GM19372 (cell line): ENCODE results near the gene STK33.

Source experiments
- ATAC-seq: cut with Tn5 transposase; IDR thresholded peaks from one replicate; pipeline ENCODE4 v1.9.1; 2021; ENCODE audit warnings: mild to moderate bottlenecking, low read depth, moderate library complexity; ENCODE audit not compliant: unreplicated experiment

STK33 gene

DNA sequence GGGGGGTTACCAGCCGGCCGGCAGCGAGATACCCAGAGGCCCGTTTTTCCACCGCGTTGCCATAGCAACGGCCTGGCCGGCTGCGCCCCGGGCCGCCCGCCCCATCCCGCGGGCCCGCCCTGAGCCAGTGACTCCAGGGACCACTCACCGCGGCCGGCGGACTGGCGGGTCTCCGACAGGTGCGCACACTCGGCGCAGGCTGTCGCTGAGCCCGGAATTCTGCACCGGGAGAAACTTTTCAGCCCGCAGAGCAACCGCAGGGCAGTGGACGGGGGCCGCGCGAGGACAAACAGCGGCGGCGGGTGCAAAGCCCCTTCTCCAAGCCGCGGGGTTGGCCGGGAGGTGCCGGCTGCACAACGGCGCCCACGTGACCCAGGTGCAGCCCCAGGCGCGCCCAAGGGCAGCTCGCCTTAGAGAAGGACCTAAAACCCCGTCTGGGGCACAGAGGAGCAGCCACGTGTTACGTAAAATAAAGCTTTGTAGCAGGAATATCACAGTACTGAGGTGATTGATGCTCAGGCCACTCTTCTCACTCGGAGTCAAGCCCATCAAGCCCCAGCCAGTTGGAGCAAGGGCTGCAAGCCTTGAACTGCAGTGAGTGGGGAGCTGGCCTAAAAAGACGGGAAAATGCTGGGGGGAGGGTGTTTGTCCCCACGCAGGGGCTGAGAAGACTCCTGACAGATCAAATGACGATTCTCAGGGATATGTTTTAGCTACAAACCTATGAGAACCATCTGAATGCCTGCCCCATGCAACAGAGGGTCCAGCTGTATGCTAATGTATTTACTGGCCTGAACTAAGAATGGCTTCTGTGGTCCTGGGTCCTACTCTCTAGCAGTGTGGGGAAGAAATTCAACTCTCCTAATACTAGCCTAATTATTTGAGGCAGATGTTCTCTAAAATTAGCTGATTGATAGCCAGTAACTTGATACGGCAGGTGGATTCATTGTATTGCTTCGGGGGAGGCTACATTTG is at the start of gene STK33:
STK33 (minus strand) TSS at position 294 of the 975 bp plus-strand sequence. CDS start 119,323 bp downstream, outside the sequence.
- ATAC-seq, result peak; percentile 96

DNA sequence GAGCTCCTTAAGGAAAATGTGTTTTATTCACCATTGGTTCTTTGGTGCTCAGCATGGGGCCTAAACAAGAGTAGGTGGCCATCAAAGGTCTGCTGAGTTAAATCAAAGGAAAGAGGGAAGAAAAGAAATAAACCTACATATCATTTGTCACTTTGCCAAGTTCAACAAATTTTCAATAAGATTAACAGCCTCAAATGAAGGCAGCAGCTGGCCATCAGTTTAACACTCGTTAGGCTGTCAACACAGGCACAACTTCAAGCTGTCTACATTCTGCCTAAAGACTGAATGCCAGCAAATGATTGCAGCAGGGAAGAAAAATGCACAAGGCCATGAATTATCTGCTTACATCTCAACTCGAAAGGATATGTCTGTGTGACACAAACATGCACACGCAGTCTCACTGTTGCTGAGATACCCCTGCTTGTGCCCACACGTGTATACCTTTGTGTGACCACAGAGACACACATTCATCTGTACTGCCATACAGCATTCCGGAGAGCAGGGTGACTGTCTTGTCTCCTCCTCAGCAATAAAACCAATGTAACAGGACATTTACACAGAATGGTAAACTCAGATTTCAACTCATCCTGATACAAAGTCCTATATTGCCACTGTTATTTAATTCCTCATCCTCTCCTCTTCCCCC is 48.3 kb upstream of the STK33 start:
- no peak for ATAC-seq

DNA sequence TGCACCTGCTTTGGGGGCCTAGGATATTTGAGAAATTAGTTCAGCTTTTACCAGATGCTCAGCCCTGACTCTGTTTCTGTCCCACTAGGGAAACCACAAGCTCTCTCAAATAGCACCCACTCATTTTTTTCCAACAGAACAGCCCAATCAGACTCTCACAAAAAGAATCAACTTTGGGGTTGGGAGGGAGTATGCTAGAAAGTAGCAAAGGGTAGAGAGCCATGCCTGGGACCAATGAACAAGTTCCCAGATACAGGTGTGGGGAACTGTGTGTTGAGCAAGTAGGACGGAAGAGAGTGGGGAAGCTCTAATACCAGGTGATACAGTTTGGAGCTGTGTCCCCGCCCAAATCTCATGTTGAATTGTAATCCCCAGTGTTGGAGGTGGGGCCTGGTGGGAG is 47.3 kb upstream of the STK33 start:
- no peak for ATAC-seq

DNA sequence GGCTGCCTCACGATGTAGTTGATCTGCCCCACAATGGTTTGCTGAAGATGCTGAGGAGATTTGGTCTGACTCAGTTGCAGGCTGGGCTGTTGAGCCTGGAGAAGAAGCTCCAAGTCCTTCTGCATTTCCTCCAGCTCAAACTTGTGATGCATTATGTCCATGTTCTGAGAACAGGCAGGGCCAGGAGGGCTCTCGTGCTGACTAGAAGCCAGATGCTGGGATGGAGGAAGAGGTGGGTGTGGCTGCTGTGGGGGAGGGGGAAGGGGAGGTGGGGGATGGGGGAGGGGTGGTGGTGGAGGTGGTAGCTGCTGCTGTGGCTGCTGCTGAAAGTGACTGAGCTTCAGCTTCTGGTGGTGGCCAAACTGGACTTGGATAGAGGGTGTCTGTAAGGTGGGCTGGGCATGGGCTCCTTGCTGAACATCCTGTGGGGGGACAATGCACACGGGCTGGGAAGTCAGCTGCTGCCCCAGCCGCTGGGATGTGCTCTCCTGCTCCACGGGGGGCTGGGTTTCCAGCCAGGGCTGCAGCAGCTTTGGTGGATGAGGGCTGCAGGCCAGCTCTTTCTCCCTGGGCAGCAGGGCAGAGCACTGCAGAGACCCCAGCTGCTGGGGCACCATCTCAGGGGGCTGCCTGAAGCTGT is 46.4 kb upstream of the STK33 start:
- ATAC-seq, result no peak

DNA sequence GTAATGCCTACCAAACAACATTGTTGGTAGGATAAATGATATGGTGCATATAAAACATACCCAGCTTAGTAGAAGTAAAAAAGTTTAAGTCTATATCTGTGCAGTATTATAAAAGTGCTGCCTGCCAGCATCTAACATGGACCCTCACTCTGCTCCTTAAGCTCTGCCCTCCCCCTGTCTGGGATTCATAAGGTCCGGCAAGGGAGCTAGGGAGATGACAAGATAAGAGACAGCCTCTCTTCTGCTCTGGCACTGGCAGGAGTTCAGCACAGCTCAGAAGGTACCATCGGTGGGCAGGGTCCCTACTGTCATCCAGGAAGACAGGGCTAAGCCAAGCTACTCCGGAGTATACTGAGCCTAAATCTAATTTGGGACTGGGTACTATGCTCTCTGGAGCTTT is 45.6 kb upstream of the STK33 start:
- no peak for ATAC-seq

DNA sequence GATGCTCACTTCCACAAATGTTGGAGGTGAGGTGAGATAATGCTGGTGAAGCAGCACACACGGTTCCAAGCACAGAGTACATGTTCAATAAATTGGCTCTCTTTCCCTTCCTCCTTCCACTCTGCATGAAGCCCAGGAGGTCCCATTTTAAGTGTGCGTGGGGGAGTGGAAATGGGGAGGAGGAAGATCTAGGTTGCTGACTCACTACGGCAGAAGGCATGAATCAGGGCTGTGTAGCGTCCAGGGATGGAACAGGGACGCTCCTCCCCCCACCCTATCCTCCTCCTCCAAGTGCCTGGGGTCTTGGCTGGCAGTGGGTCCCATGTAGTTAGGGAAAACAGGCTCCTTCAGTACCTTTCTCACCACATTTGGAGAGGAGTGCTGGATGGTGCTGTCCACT is 44.3 kb upstream of the STK33 start:
- no peak for ATAC-seq

DNA sequence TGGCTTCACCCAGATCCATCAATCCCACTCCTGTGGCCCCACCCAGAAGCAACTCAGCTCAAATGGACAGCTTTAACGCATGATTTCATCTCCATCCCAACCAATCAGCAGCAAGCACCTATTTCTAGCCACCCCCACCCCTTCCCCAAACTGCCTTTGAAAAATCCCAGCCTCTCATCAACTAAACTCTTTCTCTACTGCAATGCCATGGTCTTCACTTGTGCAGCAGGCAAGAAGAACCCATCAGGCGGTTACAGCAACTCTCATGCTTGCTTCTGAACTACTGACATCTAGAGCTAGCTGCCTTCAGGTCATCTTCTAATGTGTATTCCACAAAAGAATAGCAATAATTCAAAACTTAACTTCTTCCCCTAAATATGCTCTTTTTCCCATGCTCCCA is 42.1 kb upstream of the STK33 start:
- ATAC-seq, result no peak

DNA sequence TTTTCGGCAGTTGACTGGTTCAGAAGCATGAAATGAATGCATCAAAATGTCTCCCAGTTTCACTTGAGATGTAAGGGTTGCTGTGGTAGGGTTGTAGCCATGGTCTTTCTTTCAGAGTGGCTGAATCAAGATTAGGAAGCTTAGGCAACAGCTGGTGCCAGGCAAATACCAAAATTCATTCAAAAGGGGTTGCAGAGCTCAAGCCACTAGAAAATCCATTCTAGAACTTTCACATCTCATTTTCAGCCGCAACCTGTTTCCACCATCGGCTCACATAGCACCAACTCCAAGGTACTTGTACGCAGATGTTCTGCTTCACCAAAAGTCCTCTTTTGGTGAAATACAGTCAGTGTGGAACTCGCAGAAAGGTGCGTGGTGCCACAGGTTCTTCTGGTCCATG is 40.5 kb upstream of the STK33 start:
- ATAC-seq, result no peak

DNA sequence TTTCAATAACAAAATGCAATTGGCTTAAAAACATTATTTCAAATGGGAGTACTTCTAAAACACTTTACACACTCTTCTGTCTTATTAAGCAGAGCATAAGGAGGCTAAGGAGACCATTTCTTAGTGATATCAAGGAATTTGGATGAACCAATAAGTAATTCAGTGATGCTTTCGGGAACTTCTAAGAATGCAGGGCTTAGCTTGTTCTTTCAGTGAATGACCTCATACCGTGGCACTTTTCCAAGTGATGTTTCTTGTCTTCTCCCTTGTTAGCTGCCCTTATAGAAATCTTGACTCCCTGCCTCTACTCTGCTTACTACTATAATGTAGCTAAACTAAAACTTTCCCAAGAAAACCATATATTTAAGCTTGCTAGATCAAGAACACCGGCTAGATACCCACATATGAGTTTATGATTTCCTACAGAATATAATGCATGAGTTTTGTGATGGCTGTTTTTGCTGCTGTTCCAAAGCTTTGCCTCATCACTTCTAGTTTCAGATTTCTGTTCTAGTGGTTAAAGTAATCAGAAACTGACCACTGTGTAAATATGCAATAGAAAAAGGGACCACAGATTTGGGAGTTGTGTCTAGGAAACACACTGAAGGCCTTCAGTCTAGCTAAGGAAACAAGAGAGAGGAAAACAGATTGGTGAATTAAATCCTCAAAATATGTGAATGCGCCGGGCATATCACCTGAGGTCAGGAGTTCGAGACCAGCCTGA is 37.5 kb upstream of the STK33 start:
- ATAC-seq, result no peak

DNA sequence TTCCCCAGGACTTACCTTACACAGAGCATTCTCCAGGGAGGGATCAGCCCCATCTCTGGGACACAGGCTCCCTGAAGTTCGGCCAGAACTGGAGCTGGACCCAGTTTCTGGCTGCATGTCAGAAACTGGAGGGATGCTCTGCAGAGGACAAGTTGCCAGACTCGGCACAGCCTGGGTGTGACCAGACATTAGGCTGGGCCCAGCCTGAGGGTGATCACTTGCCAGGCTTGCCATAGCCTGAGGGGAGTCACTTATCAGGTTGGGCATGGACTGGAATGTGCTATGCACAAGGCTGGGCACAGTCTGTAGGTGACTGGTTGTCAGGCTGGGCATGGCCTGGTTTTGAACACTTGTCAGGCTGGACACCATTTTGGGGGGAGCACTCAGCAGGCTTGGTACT is 30.7 kb upstream of the STK33 start:
- no peak for ATAC-seq

DNA sequence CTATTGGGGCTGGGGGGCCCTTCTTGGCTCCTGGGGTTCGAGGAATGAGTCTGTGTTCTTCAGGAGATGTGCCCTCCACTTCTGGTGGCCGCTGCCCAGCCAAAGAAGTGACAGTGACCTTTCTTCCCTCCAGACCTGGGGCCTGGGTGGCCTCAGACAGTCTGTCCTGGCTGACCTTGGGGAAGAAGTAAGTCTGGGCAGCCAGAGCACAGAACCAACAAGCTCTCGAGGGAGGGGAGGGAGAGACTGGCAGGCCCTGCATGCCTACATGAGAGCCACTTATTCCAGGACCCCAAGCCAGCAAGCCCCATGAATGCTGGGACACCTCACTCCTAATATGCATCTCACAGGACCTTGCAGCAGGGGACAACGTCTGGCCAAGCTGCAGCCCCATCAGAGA is 27.1 kb upstream of the STK33 start:
- ATAC-seq, result no peak

DNA sequence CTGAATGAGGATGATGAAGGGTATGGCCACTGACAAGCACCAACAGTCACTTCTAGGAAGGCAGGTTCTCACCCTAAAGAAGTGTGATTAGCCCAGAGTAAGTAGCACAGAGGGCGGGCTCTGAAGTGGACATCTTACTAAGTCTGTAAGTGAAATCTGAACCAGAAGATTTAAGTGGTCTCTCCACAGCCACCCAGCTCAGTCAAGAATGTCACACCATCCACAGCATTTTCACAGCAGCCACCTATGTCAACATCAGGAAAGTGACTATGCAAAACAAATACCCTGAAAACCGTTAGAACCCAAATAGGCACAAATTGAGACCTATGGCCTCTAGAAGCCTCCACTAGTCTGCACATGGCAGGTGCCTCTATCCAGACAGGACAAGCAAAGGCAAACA is 23.0 kb upstream of the STK33 start:
- ATAC-seq, result no peak

DNA sequence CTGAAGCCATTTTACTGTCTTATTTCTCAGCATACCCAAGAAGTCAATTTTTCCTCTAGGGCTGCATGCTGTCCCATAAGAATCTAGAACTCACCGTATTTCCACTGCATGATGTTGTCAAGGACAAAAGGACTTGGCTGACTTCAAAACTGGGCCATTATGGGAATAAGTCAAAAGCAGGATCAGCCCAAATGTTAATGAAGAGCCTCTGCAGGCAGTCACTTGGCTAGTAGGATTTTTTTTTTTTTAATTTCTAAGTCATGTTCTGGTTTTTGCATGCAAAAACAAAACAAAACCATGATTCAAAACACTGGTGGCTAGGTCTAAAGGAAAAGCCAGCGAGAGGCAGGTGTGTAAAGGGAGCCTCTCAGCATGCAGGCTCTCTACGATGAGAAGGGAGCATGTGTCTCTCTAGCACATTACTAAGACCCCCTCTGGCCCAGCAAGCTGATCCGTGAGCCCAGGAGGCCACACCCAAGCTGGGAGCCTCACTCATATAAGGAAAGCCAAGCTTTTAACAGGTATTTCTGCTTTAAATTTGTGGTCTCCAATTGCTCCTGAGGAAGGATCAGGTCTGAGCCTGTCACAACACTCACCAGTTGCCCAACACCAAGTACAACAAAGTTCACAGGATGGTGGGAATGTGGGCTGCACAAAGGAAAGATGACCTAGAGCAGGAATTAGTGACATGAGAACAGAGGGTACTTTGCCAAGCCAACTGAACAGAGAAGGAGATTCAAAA is 21.4 kb upstream of the STK33 start:
- no peak for ATAC-seq

DNA sequence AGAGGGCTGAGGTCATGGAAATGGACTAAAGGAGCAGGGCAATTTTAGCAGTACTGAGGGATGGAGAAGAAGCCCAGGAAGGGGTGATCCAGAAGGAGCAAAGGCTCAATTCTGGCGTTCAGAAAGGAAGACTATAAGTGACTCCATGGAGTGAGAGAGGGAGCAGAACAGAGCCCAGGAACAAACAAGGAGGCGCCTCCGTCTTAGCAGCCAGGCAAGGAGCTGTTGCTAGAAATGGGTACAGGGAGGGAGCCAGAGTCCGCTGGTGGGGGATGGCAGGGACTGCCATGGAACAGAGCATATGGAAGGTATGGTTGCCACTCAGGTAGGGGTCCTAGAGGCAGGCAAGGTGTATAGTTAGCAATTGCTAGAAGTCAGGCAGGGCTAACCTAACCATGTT is 20.5 kb upstream of the STK33 start:
- ATAC-seq, result no peak

DNA sequence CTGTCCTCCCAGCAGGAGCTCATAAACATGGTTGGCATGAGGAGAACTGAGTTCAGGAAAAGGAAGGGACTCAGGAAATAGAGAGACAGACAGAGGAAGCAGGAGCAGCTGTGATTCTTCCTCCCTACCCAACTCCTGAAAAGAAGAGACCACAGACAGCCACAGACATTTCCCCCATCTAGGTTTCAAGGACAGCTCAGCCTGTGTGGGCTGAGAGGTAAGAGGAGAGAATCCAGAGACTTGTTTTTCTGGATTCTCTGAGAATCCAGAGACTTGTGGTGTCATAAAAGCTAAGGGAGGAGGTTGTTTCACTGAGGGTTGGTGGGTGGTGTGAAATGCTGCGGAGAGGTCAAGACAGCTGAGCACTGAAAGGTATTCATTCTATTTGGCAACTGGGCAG is 19.0 kb upstream of the STK33 start:
- ATAC-seq, result no peak

DNA sequence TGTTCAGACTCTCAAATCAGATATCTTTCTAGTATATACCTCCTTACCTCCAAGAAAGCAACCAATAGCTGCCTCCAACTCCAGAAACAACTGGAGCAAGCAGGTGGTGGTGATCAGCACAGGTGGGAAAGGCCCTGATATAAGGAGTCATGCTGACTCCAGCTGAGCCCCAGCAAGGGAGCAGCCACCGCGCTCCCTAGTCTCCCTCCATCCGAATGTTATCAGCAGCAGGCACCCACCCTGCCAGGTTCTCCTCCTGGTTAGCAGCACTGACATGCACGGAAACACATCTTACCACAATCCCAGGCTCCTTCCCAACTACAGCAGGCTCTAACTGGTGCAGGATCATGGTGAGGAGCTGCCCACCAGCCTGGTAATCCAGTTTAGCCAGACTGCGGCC is 18.5 kb upstream of the STK33 start:
- ATAC-seq, result no peak

DNA sequence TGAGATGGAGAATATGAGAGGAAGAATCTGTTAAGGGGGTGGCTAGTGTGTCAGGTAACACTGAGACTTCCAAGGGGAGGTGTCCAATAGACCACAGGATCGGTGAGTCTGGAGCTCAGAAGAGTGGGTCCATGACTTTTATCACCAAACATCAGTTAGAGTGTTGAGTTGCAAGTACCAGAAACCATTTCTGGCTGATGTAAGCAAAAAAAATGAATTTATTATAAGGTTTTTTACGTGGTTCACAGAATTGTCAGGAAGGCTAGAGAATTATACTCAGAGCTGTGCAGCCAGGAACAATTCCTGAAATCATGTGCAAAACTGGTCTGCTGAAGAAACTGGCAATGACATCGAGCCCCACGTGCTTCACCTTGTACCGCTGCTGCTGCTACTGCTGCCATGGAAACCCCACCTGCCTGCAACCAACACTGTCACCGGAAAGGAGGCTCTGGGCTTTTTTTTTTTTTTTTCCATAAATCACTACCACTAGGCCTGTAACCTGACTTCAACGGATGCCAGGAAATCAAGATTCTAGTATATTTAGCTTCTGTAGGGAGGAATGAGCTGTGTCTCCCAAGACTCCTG is 16.6 kb upstream of the STK33 start:
- no peak for ATAC-seq

DNA sequence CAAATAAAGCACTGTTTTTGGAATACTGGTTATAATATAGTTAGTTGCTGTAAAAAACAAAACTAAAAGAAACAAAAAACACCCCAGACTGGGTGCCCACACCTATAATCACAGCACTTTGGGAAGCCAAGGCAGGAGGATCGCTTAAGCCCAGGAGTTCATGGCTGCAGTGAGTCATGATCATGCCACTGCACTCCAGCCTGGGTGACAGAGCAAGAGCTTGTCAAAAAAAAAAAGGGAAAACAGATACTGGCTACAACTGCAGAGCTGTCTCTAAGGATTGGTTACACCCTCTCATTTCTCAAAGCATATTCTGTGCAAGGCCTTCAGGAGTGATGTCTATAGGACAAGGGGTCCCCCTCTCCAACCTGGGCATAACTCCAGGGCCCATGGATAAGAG is 14.6 kb upstream of the STK33 start:
- ATAC-seq, result no peak

DNA sequence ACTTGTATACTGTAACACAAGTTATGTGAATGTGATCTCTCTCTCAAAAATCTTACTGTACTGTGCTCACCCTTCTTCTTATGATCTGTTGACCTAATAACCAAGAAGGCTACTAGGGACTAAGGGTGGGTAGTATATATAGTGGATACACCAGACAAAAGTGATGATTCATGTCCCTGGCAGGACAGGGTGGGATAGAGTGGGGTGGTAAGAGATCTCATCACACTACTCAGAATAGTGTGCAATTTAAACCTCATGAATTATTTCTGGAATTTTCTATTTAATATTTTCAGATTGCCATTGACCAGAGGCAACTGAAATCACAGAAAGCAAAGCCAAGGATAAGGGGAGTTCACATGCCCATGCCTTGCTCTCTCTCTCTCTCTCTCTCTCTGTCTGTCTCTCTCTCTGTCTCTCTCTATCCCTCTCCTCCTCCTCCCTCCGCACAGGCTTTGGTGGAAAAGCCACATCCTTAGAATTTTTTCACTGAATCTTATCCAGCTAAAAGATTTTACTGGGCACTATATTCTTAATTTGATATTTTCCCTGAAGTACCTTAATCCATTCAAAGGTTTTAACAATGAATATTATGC is 12.0 kb upstream of the STK33 start:
- ATAC-seq, result no peak
